ENCODE data around the gene ATP8B2.

DNA sequence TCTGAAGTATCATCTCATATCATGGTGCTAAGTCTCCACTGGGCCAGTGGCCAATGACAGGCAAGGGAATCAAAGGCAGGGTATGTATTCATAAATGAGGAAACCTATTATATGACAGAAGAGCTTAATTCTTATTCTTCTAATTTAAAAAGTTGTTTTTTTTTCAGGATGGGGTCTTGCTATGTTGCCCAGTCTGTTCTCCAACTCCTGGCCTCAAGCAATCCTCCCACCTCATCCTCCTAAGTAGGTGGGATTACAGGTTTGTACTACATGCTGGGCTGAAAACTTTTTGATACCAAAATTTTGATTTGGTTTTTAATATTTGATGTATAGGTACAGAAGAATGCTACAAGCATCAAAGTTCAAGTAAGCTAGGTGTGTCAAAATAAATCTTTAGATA, 35.0 kb downstream of the ATP8B2 start:
- TF ChIP-seq, protein P1, sequence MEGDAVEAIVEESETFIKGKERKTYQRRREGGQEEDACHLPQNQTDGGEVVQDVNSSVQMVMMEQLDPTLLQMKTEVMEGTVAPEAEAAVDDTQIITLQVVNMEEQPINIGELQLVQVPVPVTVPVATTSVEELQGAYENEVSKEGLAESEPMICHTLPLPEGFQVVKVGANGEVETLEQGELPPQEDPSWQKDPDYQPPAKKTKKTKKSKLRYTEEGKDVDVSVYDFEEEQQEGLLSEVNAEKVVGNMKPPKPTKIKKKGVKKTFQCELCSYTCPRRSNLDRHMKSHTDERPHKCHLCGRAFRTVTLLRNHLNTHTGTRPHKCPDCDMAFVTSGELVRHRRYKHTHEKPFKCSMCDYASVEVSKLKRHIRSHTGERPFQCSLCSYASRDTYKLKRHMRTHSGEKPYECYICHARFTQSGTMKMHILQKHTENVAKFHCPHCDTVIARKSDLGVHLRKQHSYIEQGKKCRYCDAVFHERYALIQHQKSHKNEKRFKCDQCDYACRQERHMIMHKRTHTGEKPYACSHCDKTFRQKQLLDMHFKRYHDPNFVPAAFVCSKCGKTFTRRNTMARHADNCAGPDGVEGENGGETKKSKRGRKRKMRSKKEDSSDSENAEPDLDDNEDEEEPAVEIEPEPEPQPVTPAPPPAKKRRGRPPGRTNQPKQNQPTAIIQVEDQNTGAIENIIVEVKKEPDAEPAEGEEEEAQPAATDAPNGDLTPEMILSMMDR (IDR thresholded peaks at IDR 0.05) = no peak
- TF ChIP-seq POLR2A (IDR thresholded peaks at IDR 0.05) = no peak

Data from thyroid gland (tissue), 4 donors.